Thoracic aorta (tissue), 2 donors: ENCODE results near the gene ACOX3. TPM values are rescaled to one million over a fixed set of nuclear protein-coding genes. Genes with fewer than 3 reads are reported as not detected.

Experiments used
- ATAC-seq: fragments of 150-250 bp; one replicate; pipeline ENCODE4 v1.8.0; 2017; ENCODE audit warnings: low read depth; ENCODE audit not compliant: insufficient number of reproducible peaks, low FRiP score
- DNase-seq: peaks from one replicate; pipeline ENCODE4 v3.0.0-alpha.2; 2020; ENCODE audit warnings: low spot score
- H3K27ac ChIP-seq, 2 donors: fragments of 200-600 bp; sonication (generic); 1 replicate in 1 of 2; 2 replicates in 1 of 2; pipeline ENCODE4 v1.5.1; 2016; ENCODE audit warnings: mild to moderate bottlenecking in 2 of 2, moderate library complexity in 2 of 2
- H3K27me3 ChIP-seq: fragments of 200-600 bp; sonication (generic); replicated peaks from 2 replicates; pipeline ENCODE4 v1.6.0; 2016; ENCODE audit warnings: mild to moderate bottlenecking; ENCODE audit not compliant: insufficient read depth
- H3K36me3 ChIP-seq: fragments of 200-600 bp; sonication (generic); one replicate; pipeline ENCODE4 v1.5.1; 2016
- H3K4me1 ChIP-seq, 2 donors: fragments of 200-600 bp; sonication (generic); 1 replicate in 1 of 2; 2 replicates in 1 of 2; pipeline versions ENCODE4 v1.5.1 to v1.6.0; 2016; ENCODE audit warnings: low read depth in 2 of 2, mild to moderate bottlenecking in 1 of 2; ENCODE audit not compliant: control insufficient read depth in 1 of 2
- H3K4me3 ChIP-seq: fragments of 200-600 bp; sonication (generic); 2 replicates; pipeline ENCODE4 v1.5.1; 2016; ENCODE audit warnings: mild to moderate bottlenecking
- H3K9me3 ChIP-seq: fragments of 200-600 bp; sonication (generic); 2 replicates; pipeline ENCODE4 v1.5.1; 2016
- total RNA-seq, 2 donors: library from RNA; depleted of rRNA; stranded (reverse); fragments of >200 nt; gene quantifications; one replicate each; pipeline versions ENCODE4 v1.1.0 to v1.2.3, GENCODE V29; 2016
- TF ChIP-seq, protein P1 (sequence below): fragments of 200-600 bp; sonication (generic); IDR thresholded peaks from one replicate; pipeline ENCODE4 v1.5.1; 2019; ENCODE audit warnings: antibody characterized with exemption

Gene ACOX3
- total RNA-seq, 2 donors from 2014 or later, result 47.8 to 72.7 TPM

DNA sequence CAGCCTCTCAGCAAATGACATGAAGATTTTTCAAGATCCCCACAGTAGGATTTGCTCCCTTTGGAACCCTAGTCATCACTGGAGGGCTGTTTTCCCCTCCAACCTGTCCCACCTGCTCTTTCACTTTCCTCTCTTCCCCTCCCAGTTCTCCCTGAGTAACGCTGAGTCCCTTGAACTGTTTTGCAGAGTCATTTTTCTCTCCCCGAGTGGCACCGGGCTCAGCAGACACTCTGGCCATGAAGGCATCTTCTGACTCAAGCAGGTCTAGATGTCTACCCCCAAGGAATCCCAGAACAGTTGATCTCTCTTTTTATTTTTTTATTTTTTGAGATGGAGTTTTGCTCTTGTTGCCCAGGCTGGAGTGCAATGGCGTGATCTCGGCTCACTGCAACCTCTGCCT lies 118.8 kb downstream of the ACOX3 start:
- no peak overlapping the region for H3K4me3 ChIP-seq
- H3K36me3 ChIP-seq, result no peaks in the 10 kb centered on the region
- H3K4me1 ChIP-seq, result peaks cover 16 to 30% of the 10 kb centered on the region in 2 donors
- no peak overlapping the region for H3K27ac ChIP-seq
- ATAC-seq (no peak), DNase-seq (no peak)
- H3K9me3 ChIP-seq, result no peaks in the 10 kb centered on the region
- TF ChIP-seq, protein P1, sequence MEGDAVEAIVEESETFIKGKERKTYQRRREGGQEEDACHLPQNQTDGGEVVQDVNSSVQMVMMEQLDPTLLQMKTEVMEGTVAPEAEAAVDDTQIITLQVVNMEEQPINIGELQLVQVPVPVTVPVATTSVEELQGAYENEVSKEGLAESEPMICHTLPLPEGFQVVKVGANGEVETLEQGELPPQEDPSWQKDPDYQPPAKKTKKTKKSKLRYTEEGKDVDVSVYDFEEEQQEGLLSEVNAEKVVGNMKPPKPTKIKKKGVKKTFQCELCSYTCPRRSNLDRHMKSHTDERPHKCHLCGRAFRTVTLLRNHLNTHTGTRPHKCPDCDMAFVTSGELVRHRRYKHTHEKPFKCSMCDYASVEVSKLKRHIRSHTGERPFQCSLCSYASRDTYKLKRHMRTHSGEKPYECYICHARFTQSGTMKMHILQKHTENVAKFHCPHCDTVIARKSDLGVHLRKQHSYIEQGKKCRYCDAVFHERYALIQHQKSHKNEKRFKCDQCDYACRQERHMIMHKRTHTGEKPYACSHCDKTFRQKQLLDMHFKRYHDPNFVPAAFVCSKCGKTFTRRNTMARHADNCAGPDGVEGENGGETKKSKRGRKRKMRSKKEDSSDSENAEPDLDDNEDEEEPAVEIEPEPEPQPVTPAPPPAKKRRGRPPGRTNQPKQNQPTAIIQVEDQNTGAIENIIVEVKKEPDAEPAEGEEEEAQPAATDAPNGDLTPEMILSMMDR, result no peak
- H3K27me3 ChIP-seq, result no peaks in the 10 kb centered on the region

DNA sequence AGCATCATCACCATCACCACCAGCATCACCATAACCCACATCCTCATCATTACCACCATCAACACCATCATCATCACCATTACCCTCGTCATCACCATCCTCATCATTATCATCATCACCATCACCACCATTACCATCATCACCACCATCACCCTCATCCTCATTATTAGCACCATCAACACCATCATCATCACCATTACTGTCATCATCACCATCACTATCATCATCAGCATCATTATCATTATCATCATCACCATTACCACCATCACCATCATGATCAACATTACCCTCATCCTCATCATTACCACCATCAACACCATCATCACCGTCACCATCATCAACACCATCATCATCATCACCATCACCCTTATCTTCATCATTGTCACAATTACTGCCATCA lies 119.3 kb downstream of the ACOX3 start:
- peaks cover 17 to 36% of the 10 kb centered on the region in 2 donors for H3K4me1 ChIP-seq
- no peaks in the 10 kb centered on the region for H3K9me3 ChIP-seq
- TF ChIP-seq, protein P1, result no peak
- no peak for ATAC-seq
- H3K27me3 ChIP-seq, result no peaks in the 10 kb centered on the region
- no peak for DNase-seq
- H3K4me3 ChIP-seq, result no peak overlapping the region
- H3K36me3 ChIP-seq, result no peaks in the 10 kb centered on the region
- no peak overlapping the region for H3K27ac ChIP-seq

DNA sequence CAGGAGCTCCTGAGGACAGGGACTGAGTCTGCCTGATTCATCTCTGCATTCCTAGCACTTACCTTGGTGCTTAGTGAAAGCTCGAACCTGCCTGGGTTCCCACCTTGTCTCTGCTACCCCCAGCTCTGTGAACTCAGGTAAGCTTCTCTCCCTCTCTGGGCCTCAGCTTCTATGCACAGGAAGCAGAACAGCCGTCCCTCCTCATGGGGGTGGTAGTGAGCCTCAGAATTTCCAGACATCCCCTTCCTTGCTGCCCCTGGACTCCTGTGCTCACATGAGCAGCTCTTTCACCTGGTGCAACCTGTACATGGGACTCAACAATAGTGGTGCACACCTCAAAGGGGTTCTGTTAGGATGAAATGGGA lies 120.2 kb downstream of the ACOX3 start:
- TF ChIP-seq, protein P1, result no peak
- Histone ChIP-seq H3K4me3 (no peak overlapping the region), H3K27ac (peak overlapping the region in 1 of 2 donors; percentile 43), H3K36me3 (no peaks in the 10 kb centered on the region), H3K27me3 (no peaks in the 10 kb centered on the region), H3K9me3 (no peaks in the 10 kb centered on the region), H3K4me1 (peaks cover 24 to 43% of the 10 kb centered on the region in 2 donors)
- ATAC-seq (no peak), DNase-seq (no peak)

DNA sequence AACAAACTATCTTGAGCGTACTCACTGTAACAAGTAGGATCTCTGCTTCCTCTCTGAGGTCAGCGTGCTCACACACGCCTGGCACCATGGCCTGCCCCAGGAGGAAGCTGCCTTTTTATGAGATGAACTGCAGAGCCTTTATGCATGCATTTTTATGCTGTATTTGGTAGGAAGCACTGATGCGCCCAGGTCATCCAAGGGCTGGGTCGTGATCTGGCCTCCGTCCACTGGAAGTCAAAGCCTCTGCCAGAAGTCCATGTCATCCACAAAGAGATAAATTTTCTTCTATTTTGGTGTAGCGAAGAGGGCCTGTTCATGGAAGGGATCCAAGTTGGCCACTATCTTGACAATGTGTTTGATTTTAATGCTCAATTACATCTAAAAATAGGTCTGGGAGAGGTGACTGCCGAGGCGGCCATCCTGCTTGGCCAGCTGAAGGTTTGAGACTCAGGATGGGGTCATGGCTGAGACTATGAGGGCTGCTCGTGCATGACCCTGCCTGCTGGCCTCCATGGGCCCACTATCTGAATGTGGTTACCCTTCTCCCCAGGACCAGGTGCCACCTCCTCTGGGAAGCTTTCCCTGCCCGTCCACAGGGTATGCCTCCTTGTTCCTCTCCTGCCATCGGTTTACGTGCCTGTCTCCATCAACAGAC lies 120.7 kb downstream of the ACOX3 start:
- no peak for DNase-seq

DNA sequence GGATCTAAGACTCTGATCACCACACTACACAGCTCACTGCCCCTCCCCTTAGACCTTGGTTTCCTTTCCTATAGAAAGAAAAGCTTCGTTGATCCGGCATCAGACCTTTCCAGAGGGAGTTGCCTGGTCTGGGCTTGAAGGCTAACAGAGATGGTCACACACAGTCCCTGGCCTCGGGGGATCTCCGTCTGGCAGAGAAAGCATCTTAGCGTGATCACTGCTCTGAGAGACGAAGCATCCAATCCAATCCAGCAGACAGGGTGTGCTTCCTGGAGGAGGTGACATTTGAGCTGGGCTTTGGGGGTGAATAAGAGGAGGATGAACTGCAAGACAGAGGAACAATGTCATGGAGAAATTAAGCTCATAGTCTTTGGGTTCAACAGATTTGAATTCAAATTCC lies 121.5 kb downstream of the ACOX3 start:
- no peak overlapping the region for H3K27ac ChIP-seq
- no peak overlapping the region for H3K4me3 ChIP-seq
- no peaks in the 10 kb centered on the region for H3K9me3 ChIP-seq
- DNase-seq (no peak), ATAC-seq (no peak)
- H3K36me3 ChIP-seq, result no peaks in the 10 kb centered on the region
- TF ChIP-seq, protein P1, result no peak
- H3K4me1 ChIP-seq, result peaks cover 12 to 32% of the 10 kb centered on the region in 2 donors
- H3K27me3 ChIP-seq, result no peaks in the 10 kb centered on the region

More for the DNA sequence above, 120.7 kb downstream of the ACOX3 start:
- H3K36me3 ChIP-seq, result no peaks in the 10 kb centered on the region
- no peak overlapping the region for H3K4me3 ChIP-seq
- peak overlapping the region in 1 of 2 donors; percentile 43 for H3K27ac ChIP-seq
- TF ChIP-seq, protein P1, result no peak
- no peak for ATAC-seq
- H3K27me3 ChIP-seq, result no peaks in the 10 kb centered on the region
- no peaks in the 10 kb centered on the region for H3K9me3 ChIP-seq
- H3K4me1 ChIP-seq, result peaks cover 20 to 40% of the 10 kb centered on the region in 2 donors
